Psoas muscle (tissue), 8 donors: Measurements from ENCODE around the gene GNG11. TPM values are rescaled to one million over a fixed set of nuclear protein-coding genes. Genes with fewer than 3 reads are reported as not detected.
A peak's percentile ranks its signal among the peaks of the same experiment; 100 is the strongest.

Experiments
- ATAC-seq, 4 donors: fragments of 200-7000 bp; cut with Tn5 transposase; one replicate each; pipeline ENCODE4 v1.9.1; 2020; ENCODE audit warnings: moderate library complexity in 3 of 4, mild to moderate bottlenecking in 2 of 4
- DNase-seq, 2 donors: peaks; one replicate each; pipeline ENCODE4 v3.0.0-alpha.2; 2020
- H3K27ac ChIP-seq: fragments of 200-600 bp; one replicate; pipeline ENCODE4 v1.8.0; 2022
- H3K27me3 ChIP-seq, 3 donors: fragments of 200-600 bp in 1 of 3; one replicate each; pipeline versions ENCODE4 v1.6.1 to v1.8.0; 2013 to 2022; ENCODE audit warnings: low read length in 2 of 3, mild to moderate bottlenecking in 2 of 3, moderate library complexity in 1 of 3; ENCODE audit not compliant: insufficient read depth in 3 of 3
- H3K36me3 ChIP-seq, 2 donors: fragments of 200-600 bp in 1 of 2; one replicate each; pipeline versions ENCODE4 v1.6.1 to v1.8.0; 2013 to 2022; ENCODE audit warnings: low read depth in 1 of 2, mild to moderate bottlenecking in 1 of 2, moderate library complexity in 1 of 2; ENCODE audit not compliant: insufficient read depth in 1 of 2
- H3K4me1 ChIP-seq: fragments of 200-600 bp; one replicate; pipeline ENCODE4 v1.8.0; 2022
- H3K4me3 ChIP-seq: fragments of 200-600 bp; one replicate; pipeline ENCODE4 v1.8.0; 2022; ENCODE audit warnings: mild to moderate bottlenecking
- H3K9me3 ChIP-seq: fragments of 200-600 bp; one replicate; pipeline ENCODE4 v1.8.0; 2022
- WGBS, 3 donors: extraction: QIAGEN DNeasy Blood & Tissue Kit; methylation state at CpG; one replicate each; pipeline versions ENCODE4 v1.1.6 to v1.1.7; 2013; 5-methylcytosine and 5-hydroxymethylcytosine counted together
- intact Hi-C, 2 donors: fragments of 100-400 bp; cut with DNase I; formaldehyde crosslinking; loops; one replicate each; pipeline versions ENCODE4 v1.11.0 to v1.14.2; 2022
- polyA plus RNA-seq, 3 donors: library from polyadenylated mRNA; stranded (reverse); fragments of 200-250 nt; gene quantifications; one replicate each; pipeline ENCODE4 v1.2.3, GENCODE V29; 2013
- total RNA-seq, 4 donors: library from RNA; stranded (reverse); fragmentation: NEBNext Ultra II Directional in 2 of 4; extraction: Animal tissue kit (Norgen Biotek cat#: 25700) in 2 of 4; gene quantifications; one replicate each; pipeline versions ENCODE4 v1.2.1 to v1.2.4, GENCODE V29; 2021 to 2023
- TF ChIP-seq, protein P1 (sequence below): fragments of 200-600 bp; IDR thresholded peaks from one replicate; pipeline ENCODE4 v1.8.0; 2022; ENCODE audit warnings: antibody characterized with exemption
- donor health status: healthy with polysubstance abuse.
- donor health status: DM: no; HTN: no; CAD: no; lungs with moderate emphysema.
- donor health status: Bipolar disorder and iron deficiency.
- donor health status: healthy.
- donor health status: DM: yes; HTN: yes; CAD: no.
- donor health status: DM: no; HTN: no; CAD: no.
- donor health status: DM: no; HTN: no; CAD: no.
- donor health status: DM: yes; HTN: yes; CAD: no.

The GNG11 gene
- total and polyA plus RNA-seq, 7 donors: 6.3 to 15.8 (median 9.9) TPM

DNA sequence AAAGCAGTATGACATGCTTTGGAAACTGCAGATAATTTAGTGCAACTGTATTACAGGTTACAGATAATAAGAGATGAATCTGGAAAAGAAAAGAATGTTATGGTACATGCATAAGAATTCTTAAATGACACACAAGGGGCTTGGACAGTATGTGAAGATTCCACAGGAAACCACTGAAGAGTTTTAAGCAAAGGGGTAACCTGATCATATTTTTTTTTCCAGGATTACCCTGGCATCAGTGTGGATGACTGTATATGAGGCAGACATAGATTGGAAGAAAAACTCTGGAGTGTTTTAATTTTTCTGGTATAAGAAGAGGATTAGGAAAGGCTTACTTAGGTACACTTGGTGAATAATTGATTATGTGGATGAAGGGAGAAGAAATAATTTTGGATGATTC lies 39.1 kb upstream of the GNG11 start:
- intact Hi-C loops: no loop called here
- H3K4me3 ChIP-seq: no peak overlapping the region
- TF ChIP-seq, protein P1, sequence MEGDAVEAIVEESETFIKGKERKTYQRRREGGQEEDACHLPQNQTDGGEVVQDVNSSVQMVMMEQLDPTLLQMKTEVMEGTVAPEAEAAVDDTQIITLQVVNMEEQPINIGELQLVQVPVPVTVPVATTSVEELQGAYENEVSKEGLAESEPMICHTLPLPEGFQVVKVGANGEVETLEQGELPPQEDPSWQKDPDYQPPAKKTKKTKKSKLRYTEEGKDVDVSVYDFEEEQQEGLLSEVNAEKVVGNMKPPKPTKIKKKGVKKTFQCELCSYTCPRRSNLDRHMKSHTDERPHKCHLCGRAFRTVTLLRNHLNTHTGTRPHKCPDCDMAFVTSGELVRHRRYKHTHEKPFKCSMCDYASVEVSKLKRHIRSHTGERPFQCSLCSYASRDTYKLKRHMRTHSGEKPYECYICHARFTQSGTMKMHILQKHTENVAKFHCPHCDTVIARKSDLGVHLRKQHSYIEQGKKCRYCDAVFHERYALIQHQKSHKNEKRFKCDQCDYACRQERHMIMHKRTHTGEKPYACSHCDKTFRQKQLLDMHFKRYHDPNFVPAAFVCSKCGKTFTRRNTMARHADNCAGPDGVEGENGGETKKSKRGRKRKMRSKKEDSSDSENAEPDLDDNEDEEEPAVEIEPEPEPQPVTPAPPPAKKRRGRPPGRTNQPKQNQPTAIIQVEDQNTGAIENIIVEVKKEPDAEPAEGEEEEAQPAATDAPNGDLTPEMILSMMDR: no peak
- no peaks in the 10 kb centered on the region for H3K4me1 ChIP-seq
- DNase-seq (no peak), ATAC-seq (no peak)
- no peak overlapping the region for H3K27ac ChIP-seq
- H3K36me3 ChIP-seq: no peaks in the 10 kb centered on the region
- H3K27me3 ChIP-seq: no peaks in the 10 kb centered on the region
- H3K9me3 ChIP-seq: no peaks in the 10 kb centered on the region

DNA sequence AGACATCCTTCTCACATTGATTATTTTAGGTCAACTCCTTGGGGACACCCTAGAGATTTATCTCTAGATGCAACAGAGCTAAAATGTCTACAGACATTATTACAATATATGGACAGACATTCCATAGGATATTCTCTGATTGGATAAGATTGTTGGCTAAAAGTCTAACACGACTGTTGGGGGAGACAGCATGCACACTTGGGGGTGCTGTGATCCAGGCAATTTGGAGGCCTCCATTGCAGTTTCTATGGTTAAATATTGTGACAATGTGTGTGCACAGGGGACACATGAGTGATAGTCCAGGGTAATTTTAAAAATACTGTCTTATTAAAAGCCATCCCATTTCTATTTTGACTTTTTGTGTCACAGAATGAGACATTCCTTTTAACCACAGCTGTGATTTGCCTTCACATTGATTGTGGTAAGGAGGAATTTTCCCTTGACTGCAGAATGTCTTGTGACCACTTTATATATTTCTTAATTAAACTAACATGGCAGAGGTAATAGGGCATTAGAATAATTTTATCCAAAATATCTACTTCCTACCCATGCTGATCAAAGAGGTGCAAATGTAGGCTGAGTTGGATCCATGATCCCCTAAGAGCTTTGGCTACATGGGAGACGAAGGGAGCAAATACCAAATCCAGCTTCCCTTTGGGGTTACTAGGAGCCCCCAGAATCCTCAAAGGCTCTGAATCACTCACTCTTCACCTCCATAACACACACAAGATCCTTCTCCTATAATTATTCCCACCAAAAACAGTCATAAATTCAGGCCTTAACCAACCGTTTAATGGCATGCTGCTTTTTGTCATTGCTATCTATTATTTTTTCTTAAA lies 38.2 kb upstream of the GNG11 start:
- no peaks in the 10 kb centered on the region for H3K36me3 ChIP-seq
- ATAC-seq: no peak
- no peaks in the 10 kb centered on the region for H3K27me3 ChIP-seq
- H3K27ac ChIP-seq: no peak overlapping the region
- no peaks in the 10 kb centered on the region for H3K9me3 ChIP-seq
- H3K4me3 ChIP-seq: no peak overlapping the region
- intact Hi-C loops: no loop called here
- TF ChIP-seq, protein P1: no peak
- WGBS, 3 donors: 75 to 82% (median 78%) methylated on average over 3 of the region's 3 CpGs
- no peaks in the 10 kb centered on the region for H3K4me1 ChIP-seq
- no peak for DNase-seq

DNA sequence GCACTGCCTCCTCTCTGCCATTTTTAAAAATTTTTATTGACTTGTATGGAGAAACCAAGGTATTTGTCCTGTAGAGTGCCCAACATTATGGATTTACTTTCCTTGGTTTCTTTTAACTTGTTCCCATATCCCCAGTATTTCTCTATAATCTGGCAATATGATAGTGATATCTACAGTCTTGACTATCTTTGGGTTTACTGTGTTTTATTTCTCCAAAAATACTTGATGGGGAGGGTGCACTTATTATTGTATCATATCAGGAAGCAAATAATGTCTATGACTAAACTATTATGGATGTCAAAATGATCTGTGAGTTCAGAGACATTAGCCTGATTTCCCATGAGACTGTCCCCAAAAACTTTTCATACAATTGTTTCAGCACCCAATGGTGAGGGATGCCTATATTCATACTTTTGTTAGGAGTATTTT lies 37.6 kb upstream of the GNG11 start:
- Histone ChIP-seq H3K36me3 (no peaks in the 10 kb centered on the region), H3K27me3 (no peaks in the 10 kb centered on the region), H3K4me1 (no peaks in the 10 kb centered on the region), H3K9me3 (no peaks in the 10 kb centered on the region), H3K4me3 (no peak overlapping the region), H3K27ac (no peak overlapping the region)
- DNase-seq (no peak), ATAC-seq (no peak)
- TF ChIP-seq, protein P1: no peak
- intact Hi-C loops: no loop called here

DNA sequence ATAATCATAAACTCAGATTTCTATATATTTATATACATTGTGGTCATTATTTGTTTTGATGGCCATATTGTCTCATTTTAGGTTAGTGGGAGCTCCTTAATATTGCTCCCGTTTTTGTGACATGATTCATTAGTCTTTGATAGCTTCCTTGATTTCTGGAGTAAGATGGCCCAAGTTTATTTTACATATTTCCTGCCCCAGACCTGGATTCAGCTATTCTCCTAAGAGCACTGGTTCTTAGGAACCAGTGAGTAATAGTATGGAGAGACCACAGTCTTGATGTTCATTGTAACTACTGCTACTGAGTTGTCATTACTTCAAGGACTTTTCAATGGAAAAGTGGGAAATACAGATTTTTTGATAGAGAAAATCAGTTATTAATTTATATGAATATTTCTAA lies 37.0 kb upstream of the GNG11 start:
- H3K9me3 ChIP-seq: no peaks in the 10 kb centered on the region
- DNase-seq (no peak), ATAC-seq (no peak)
- no peak overlapping the region for H3K4me3 ChIP-seq
- H3K36me3 ChIP-seq: no peaks in the 10 kb centered on the region
- no peaks in the 10 kb centered on the region for H3K27me3 ChIP-seq
- intact Hi-C loops: no loop called here
- H3K27ac ChIP-seq: no peak overlapping the region
- H3K4me1 ChIP-seq: no peaks in the 10 kb centered on the region
- 67 to 85% (median 85%) methylated on average over 1 of the region's 1 CpG for WGBS, 3 donors
- TF ChIP-seq, protein P1: no peak

DNA sequence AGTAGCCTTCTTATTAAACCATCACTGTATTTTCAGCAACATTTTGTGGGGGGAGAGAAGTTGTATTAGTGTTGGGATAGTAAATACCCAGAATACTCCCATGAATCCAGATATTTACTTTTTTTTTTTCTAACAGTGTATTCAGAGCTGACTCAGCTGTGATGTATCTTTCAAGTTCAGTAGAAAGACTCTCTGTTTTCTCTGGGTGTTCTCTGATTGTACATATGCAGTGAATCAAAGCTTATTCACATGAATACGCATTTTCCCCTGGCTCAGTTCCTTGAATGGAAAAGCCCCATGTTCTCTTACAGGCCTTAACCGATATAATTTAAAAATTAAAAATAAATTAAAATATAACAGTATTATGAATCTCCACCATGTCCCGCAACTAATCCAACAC lies 32.3 kb upstream of the GNG11 start:
- peaks cover 0 to 14% (median 0%) of the 10 kb centered on the region in 3 donors for H3K27me3 ChIP-seq
- no peak for ATAC-seq
- H3K36me3 ChIP-seq: no peaks in the 10 kb centered on the region
- TF ChIP-seq, protein P1: no peak
- no peaks in the 10 kb centered on the region for H3K4me1 ChIP-seq
- H3K9me3 ChIP-seq: no peaks in the 10 kb centered on the region
- no peak for DNase-seq
- intact Hi-C loops: no loop called here
- H3K27ac ChIP-seq: no peak overlapping the region
- WGBS, 3 donors: 90 to 94% (median 92%) methylated on average over 3 of the region's 3 CpGs
- H3K4me3 ChIP-seq: peak overlapping the region; percentile 62
